Measurements from ENCODE around the gene ACTN4.

GRCh38 chr19:38648769-38649304, 1.4 kb downstream of the ACTN4 start:
- TF ChIP-seq POLR2AphosphoS5 (IDR thresholded peaks at IDR 0.05; ENCODE audit: low read depth, low read length) (no peak), REST (IDR thresholded peaks at IDR 0.05; ENCODE audit: insufficient read depth in 1 of 2, low read depth in 2 of 2, low read length in 1 of 2) (no peak), CTCF (IDR thresholded peaks at IDR 0.05) (no peak), SIN3A (IDR thresholded peaks at IDR 0.05; ENCODE audit: borderline replicate concordance, insufficient read depth, low read depth, low read length) (no peak)

All from Panc1 (cell line).